ENCODE measurements around the gene PDZD7. TPM values are rescaled to one million over a fixed set of nuclear protein-coding genes. Genes with fewer than 3 reads are reported as not detected.

PDZD7 gene
- total RNA-seq, 6 experiments from 2014 or later: 1.1 to 1.9 (median 1.2) TPM

DNA sequence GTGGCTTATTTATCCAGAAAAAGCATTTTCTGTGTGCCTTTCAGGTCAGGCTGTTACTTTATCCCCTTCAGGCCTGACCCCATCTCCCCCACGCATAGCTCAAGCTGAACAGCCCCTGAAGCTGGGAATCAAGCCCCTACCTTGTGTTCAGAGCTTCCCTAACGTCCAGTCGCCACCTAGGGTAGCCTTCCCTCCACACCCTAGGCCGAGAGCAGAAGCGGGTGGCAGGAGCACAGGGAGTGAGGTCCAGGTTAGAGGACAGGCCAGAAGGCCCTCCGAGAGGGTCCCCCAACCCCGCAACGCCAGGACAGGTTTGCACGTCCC, 62.1 kb downstream of the PDZD7 start:
- TF ChIP-seq, protein P1, sequence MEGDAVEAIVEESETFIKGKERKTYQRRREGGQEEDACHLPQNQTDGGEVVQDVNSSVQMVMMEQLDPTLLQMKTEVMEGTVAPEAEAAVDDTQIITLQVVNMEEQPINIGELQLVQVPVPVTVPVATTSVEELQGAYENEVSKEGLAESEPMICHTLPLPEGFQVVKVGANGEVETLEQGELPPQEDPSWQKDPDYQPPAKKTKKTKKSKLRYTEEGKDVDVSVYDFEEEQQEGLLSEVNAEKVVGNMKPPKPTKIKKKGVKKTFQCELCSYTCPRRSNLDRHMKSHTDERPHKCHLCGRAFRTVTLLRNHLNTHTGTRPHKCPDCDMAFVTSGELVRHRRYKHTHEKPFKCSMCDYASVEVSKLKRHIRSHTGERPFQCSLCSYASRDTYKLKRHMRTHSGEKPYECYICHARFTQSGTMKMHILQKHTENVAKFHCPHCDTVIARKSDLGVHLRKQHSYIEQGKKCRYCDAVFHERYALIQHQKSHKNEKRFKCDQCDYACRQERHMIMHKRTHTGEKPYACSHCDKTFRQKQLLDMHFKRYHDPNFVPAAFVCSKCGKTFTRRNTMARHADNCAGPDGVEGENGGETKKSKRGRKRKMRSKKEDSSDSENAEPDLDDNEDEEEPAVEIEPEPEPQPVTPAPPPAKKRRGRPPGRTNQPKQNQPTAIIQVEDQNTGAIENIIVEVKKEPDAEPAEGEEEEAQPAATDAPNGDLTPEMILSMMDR (IDR thresholded peaks at IDR 0.05): no peak
- 0 out of 2 replicates have a peak, but pooled peaks cover 5% of the 10 kb centered on the region for H3K36me3 Mint-ChIP-seq (ENCODE audit: low read depth)
- H3K27ac Mint-ChIP-seq: no peak overlapping the region
- no peaks in the 10 kb centered on the region for H3K9me3 Mint-ChIP-seq
- no peak for DNase-seq
- peak overlapping the region; percentile 81 for H3K4me3 Mint-ChIP-seq
- no peaks in the 10 kb centered on the region; the same call in 1 of the 2 replicates for H3K27me3 Mint-ChIP-seq (ENCODE audit: insufficient read depth)
- peaks cover 9% of the 10 kb centered on the region for H3K4me1 Mint-ChIP-seq (ENCODE audit: low read depth)

DNA sequence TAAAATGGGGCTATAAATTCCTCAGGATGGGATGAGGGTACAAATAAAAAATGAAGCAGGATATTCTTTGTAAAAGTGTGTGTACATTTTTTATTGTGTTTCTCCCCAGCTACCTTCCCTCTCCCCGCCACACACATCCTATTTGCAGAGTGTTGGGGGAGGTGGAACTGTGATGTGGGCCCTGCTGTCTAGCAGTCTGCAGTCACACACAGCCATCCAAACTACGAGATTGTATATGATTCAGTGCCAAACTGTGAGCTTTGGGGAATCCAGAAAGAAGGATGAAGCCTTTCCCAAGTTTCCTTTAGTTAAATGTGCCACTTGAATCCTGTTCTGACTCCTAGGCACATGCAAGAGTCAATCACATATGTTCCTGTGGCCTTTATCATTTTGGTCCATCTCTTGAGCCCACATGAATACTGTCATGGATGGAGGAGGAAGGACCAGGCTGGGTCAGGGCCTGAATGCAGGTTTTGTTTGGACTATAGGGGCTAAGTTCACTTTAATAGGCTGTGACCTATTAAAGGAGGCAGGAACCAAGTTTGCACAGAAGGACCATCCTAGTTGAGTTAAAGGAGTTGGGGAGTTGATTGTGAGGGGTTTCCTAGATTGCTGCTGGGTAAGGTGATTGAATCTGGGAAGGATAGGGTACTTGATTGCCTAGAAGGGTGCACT, 62.7 kb downstream of the PDZD7 start:
- H3K27me3 Mint-ChIP-seq (ENCODE audit: insufficient read depth): no peaks in the 10 kb centered on the region; the same call in 1 of the 2 replicates
- DNase-seq: no peak
- TF ChIP-seq, protein P1 (IDR thresholded peaks at IDR 0.05): no peak
- H3K27ac Mint-ChIP-seq: no peak overlapping the region
- 0 out of 2 replicates have a peak, but pooled peaks cover 5% of the 10 kb centered on the region for H3K36me3 Mint-ChIP-seq (ENCODE audit: low read depth)
- peaks cover 9% of the 10 kb centered on the region for H3K4me1 Mint-ChIP-seq (ENCODE audit: low read depth)
- no peaks in the 10 kb centered on the region for H3K9me3 Mint-ChIP-seq
- H3K4me3 Mint-ChIP-seq: peak overlapping the region; percentile 81

DNA sequence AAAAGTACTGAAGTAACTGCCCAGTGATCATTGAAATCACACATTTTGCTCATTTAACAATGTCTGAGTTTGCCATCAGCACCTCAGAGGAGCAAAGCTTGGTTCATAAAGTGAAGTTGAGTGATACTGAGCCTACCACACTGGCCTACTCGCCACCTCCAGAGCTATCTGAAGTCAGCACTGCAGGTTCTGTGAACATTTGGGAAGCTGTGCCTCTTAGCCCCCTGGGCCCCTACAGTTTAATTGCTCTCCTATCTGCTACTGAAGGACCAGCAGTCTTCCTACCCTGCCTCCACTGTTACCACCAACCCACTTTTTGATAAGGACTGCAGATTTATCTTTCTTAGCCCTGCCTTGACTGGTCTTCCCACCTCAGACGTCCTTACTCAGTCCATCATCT, 63.6 kb downstream of the PDZD7 start:
- Mint-ChIP-seq H3K4me1 (ENCODE audit: low read depth) (peaks cover 9% of the 10 kb centered on the region), H3K36me3 (ENCODE audit: low read depth) (peaks cover 5% of the 10 kb centered on the region; the same call in 1 of the 2 replicates), H3K4me3 (no peak overlapping the region), H3K27ac (no peak overlapping the region), H3K27me3 (ENCODE audit: insufficient read depth) (no peaks in the 10 kb centered on the region; the same call in 1 of the 2 replicates), H3K9me3 (no peaks in the 10 kb centered on the region)
- DNase-seq: no peak
- TF ChIP-seq, protein P1 (IDR thresholded peaks at IDR 0.05): no peak

DNA sequence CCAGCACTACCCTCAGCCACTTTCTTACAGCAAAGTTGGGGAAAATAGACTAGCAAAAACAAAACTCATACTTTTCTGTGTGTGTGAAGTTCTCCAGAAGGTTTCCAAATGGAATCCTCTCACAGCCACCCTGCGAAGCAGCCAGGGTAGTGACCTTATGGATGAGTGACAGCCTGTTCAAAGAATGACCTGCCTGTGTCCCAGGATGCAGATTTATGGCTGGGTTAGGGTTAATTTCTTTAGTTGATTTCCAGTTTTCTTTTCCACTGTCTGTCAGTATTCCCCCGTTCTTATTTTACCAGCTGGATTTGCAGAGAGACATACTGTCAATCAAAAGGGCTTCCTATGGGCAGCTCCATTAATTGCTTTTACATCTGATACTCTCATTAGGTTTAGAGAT, 64.0 kb downstream of the PDZD7 start:
- no peak overlapping the region for H3K4me3 Mint-ChIP-seq
- no peak for DNase-seq
- peaks cover 8% of the 10 kb centered on the region for H3K36me3 Mint-ChIP-seq (ENCODE audit: low read depth)
- H3K4me1 Mint-ChIP-seq (ENCODE audit: low read depth): peaks cover 9% of the 10 kb centered on the region
- no peaks in the 10 kb centered on the region for H3K9me3 Mint-ChIP-seq
- TF ChIP-seq, protein P1 (IDR thresholded peaks at IDR 0.05): no peak
- no peak overlapping the region for H3K27ac Mint-ChIP-seq
- no peaks in the 10 kb centered on the region; the same call in 1 of the 2 replicates for H3K27me3 Mint-ChIP-seq (ENCODE audit: insufficient read depth)

DNA sequence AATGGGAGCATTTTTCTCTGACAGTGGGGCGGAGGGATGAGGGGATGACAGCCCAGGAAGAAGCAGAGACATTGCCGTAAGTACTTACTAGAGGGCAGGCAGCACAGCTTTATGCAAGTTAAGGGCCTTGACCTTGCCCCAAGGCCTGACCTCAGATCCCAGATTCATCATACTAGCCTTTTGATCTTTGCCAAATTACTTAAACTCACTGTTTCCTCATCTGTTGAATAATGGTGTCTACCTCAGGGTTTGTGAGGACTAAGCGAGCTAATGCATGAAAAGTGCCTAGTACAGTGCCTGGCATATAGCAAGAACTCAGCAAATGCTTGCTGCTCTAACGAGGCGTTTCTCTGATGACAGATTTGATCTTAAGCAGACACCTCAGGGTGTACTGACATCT, 65.1 kb downstream of the PDZD7 start:
- no peaks in the 10 kb centered on the region for H3K9me3 Mint-ChIP-seq
- H3K4me3 Mint-ChIP-seq: no peak overlapping the region
- no peak overlapping the region for H3K27ac Mint-ChIP-seq
- H3K27me3 Mint-ChIP-seq (ENCODE audit: insufficient read depth): no peaks in the 10 kb centered on the region; the same call in 1 of the 2 replicates
- TF ChIP-seq, protein P1 (IDR thresholded peaks at IDR 0.05): no peak
- peaks cover 12% of the 10 kb centered on the region for H3K36me3 Mint-ChIP-seq (ENCODE audit: low read depth)
- DNase-seq: no peak
- H3K4me1 Mint-ChIP-seq (ENCODE audit: low read depth): peaks cover 9% of the 10 kb centered on the region
